HG02885 (cell line): ENCODE data around the gene WNK4.
A peak's percentile ranks its signal among the peaks of the same experiment; 100 is the strongest.

ENCODE experiments used
- ATAC-seq: cut with Tn5 transposase; IDR thresholded peaks from one replicate; pipeline ENCODE4 v1.9.1; 2021; ENCODE audit warnings: mild to moderate bottlenecking; ENCODE audit not compliant: unreplicated experiment, poor library complexity

Gene WNK4

DNA sequence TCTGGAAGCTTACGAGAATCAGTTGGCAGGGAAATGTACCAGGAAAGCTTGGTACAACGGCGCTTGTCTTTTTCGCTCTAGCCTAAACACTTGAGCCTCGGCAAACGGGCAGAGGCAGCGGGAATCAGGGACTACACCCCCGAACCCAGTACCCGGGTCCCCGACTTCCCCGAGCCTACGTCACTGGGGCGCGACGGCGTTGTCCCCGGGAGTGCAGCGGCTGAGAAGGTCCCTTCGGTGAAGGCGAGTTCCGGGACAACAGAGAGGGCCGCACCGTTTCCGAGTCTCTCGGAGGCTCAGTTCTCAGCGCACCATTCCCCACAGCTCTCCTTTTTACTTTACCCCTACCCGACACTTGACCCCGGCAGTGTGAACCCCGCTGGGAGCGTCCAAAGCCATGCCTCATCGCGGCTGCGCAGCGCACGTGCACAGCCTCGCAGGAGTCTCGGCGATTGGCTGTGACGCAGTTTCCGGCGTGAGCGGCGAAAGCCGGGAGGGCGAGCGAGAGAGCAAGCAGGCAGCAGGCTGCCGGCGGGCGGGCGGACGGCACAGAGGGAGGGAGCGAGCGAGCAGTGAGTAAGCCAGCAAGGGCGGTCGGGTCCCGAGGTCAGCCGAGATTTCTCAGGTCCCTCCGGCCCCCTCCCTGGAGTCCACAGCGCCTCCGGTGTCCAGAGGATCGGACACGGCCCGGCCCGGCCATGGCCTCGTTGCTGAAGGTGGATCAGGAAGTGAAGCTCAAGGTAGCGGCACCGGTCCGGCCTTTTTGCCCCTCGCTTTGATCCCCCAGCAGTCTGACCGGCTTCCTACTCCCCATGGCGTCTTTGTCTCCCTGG lies 52.7 kb downstream of the WNK4 start, which contains the start of gene PSME3:
Gene PSME3, plus strand, starts transcription at position 464 of the 833 bp plus-strand sequence. Its CDS starts 235 bp downstream, at position 699.
- ATAC-seq, result peak; percentile 79

DNA sequence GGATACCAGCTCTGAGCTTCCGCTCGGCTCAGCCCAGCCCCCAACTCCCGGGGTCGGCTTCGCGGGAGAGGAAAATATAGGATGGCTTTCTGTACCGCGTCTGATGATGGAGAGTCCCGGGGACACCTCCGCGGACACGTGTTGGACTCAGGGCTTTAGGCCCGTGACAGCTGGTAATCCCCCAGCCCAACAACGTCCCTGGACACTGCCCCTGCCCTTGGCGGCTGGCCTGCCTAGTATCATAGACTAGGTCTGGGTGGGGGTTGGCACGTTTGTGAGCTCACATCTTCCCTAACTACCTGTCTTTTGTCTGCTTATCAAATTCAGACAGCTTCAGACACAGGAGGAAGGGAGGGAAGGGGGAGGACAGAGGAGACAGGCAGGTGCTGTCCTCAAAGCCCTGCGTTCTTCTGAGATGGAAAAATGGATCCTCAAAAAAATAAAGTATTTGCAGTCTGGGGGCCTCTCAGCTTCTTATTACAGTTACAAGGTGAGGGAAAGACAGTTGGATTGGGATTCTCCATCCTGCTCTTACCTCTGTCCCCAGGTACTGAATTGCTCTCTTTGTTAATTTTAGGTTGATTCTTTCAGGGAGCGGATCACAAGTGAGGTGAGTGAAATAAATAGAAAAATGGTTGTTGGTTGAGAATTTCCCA lies 53.5 kb downstream of the WNK4 start:
- no peak for ATAC-seq

DNA sequence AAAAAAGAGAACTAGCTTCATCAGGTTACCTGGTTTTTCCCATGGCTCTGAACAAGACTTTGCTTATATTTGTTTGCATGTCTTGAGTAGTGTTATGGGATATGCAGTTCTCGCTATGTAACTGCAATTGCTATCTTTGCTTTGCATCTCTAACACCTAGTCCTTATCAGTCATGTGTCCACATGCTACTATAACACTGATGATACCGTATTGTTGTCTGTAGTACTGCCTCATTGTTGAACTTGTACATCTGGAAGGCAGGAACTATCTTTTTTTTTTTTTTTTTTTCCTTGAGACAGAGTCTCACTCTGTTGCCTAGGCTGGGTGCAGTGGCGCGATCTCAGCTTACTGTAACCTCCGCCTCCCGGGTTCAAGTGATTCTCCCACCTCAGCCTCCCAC lies 55.3 kb downstream of the WNK4 start:
- ATAC-seq, result no peak

DNA sequence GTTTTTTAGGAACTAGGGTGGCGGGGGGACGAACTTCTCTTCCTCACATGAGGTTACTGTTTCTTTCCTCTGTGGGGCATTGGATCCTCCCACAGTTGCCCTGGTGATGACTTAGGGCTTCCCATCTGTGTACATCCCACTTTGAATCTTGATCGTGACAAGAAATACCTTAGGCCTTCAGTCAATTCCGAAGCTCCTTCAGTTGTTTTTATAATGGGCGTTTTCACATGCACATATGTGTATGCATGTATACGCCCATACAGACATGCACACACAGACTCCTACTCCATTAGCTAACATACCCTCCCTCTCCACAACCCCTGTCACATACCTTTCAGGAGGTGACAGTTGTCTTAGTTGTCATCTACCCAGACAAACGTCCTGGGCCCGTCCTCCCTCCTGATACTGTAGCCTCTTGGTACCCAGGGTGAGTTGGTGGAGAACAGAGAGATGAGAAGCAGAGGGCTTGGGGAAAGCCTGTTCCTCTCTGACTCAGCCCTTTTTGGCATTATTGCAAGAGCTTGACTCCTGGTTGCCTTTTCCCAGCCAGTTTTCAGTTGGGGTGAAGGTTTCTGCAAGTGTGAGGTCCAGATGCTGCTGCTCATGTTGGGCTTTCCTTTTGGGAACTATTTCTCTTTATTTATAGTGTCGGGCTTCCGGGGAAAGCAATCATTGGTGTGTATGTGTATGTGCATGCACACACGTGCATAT lies 61.7 kb downstream of the WNK4 start:
- no peak for ATAC-seq

DNA sequence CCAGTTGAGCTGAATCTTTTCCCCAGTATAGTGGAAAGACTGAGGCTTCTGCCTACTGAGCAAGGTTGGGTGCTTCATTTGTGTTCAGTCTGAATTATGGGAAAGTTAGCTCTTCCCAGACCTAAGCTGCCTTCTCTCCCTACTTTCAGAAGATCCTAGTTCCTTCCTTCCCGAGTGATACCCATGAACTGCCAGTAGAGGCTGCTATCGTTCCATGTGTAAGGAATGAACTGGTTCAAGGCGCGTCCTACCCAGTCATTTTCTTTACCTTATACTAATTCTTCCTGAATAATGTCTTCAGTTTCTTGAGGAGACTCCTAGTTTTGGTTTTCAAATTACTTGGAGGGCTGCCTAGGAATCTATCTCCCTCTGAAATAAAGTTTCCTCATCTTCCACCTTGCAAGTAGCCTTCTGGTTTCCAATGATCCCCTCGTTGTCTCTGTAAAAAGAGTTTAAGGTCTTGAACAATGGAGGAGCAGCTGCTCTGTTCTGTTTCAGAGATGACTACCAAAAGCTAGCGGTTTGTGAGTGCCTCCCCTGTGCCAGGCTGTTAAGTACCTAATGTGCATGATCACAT lies 63.0 kb downstream of the WNK4 start:
- no peak for ATAC-seq

DNA sequence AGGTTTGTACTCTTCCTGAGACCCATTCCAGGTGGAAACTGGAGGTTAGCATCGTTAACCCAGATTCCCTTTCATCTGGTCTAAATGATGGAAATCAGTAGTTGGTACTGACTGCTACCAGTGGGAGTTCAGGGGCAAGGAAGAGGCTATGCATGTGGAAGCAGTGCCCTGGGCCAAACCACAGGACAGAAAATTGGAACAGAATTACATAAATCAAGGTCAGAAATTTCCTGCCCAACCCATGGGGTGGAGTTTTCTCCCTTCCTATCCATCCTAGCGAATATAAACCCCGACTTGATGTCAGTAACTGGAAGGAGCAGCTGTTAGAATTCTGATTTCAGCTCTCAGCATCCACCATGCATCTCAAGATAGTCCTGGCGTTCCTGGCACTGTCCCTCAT lies 63.9 kb downstream of the WNK4 start, which contains the start of gene AOC2:
Gene AOC2, plus strand, starts transcription at position 310 of the 400 bp plus-strand sequence. Its CDS starts 47 bp downstream, at position 357.
- no peak for ATAC-seq

DNA sequence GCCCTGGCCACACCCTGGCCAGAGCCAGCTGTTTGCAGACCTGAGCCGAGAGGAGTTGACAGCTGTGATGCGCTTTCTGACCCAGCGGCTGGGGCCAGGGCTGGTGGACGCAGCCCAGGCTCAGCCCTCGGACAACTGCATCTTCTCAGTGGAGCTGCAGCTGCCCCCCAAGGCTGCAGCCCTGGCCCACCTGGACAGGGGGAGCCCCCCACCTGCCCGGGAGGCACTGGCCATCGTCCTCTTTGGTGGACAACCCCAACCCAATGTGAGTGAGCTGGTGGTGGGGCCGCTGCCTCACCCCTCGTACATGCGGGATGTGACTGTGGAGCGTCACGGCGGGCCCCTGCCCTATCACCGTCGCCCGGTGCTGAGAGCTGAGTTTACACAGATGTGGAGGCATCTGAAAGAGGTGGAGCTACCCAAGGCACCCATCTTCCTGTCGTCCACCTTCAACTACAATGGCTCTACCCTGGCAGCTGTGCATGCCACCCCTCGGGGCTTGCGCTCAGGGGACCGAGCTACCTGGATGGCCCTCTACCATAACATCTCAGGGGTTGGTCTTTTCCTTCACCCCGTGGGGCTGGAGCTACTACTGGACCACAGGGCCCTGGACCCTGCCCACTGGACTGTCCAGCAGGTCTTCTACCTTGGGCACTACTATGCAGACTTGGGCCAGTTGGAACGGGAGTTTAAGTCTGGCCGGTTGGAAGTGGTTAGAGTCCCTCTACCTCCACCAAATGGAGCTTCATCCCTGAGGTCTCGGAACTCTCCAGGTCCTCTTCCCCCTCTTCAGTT lies 64.5 kb downstream of the WNK4 start:
- no peak for ATAC-seq

DNA sequence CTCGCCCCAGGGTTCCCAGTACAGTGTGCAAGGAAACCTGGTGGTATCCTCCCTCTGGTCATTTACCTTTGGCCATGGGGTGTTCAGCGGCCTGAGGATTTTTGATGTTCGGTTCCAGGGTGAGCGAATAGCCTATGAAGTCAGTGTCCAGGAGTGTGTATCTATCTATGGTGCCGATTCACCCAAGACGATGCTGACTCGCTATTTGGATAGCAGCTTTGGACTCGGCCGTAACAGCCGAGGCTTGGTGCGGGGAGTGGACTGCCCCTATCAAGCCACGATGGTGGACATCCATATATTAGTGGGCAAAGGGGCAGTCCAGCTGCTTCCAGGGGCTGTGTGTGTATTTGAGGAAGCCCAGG lies 65.1 kb downstream of the WNK4 start:
- ATAC-seq, result no peak

DNA sequence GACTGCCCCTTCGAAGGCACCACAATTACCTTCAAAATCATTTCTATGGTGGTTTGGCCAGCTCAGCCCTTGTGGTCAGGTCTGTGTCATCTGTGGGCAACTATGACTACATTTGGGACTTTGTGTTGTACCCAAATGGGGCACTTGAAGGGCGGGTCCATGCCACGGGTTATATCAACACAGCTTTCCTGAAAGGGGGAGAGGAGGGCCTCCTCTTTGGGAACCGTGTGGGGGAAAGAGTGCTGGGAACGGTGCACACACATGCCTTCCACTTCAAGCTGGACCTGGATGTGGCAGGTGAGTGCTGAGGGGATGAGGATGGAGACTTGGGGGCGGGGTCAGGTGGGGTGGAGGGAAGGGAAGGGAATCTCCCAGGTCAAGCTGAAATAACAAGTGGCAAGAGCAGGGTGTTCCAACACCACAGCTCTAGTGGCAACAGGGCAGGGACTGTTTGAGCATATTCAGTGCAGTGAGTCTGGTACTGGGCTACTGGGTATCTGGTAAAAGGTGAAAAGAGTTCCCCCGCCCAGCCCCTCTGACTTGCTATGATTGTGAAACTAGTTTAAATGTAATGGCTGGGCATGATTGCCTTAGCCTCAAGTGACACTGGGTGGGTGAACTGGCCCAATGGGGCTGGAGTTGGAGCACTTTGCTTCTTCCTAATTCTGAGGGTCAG lies 65.6 kb downstream of the WNK4 start:
- no peak for ATAC-seq
